Activated CD4-positive, CD25-positive, alpha-beta regulatory T cell treated with anti-CD3 and anti-CD28 coated beads, Interleukin-2, amount 50 U/mL, for 72 hours (primary cell): ENCODE measurements around the gene DIABLO.
A peak's percentile ranks its signal among the peaks of the same experiment; 100 is the strongest.
"Not testable (repeated sequence)": the region's sequence is repeated elsewhere in the genome, so short reads cannot be mapped to it uniquely, and the experiment has no call there.

Experiments used
- DNase-seq: peaks from one replicate; pipeline ENCODE4 v3.0.0; 2021

The DIABLO gene

DNA sequence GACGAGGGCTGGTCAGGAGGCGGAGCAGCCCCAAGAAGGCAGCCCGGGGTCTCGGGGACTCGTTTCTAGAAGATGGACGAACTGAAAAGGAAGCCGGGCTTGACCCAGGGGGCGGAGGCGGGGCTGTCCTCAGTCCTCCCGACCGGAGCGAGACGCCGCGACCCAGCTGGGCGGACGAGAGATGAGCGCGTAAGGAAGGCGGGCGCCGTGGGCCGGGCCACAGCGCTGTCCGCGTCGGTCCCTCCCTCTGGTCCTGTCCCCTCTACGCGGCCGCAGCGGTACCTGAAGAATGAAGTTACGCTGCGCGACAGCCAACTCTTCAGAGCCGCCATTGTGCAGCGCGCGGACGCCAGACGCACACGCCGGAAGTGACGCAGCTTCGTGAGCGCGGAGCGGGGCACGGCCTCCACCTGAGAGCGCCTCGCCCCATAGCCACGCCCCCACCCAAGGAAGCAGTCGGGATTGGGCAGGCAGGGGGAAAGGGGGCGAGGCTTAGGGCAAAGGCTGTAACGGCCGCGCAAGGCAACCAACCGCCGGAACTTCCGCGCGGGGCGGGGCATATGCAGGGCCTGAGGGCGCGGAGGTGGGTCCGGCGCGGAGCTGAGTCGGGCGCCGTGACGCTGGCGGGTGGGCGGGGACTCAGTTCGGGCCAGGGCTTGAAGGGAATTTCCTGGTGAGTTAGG, at the start of gene DIABLO:
TSS of gene DIABLO (minus strand) at position 370 of the 683 bp plus-strand sequence. CDS start at position 332, 38 bp downstream.
- peak; percentile 100 for DNase-seq

DNA sequence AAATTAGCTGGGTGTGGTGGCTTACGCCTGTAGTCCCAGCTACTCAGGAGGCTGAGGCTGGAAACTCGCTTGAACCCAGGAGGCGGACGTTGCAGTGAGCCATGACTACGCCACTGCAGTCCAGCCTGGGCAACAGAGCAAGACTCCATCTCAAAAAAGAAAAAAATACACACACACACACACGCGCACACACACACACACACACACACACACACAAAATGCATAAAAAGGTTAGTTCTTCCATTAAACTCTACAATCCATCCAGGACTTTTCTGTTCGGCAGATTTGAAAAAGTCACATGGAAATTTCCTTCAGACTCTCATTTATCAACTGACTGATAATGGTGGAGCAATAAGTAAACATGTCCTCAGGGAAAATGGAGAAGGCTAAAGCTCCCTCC, 49.6 kb upstream of the DIABLO start:
- DNase-seq, result no peak

- DNase-seq, result peak; percentile 92
These were observed 40.5 kb upstream of the DIABLO start, which contains the start of gene VPS33A for GRCh38 chr12:122266230-122266901. Gene VPS33A (minus strand): TSS chr12:122266494. CDS start chr12:122266408, 86 bp downstream.

DNA sequence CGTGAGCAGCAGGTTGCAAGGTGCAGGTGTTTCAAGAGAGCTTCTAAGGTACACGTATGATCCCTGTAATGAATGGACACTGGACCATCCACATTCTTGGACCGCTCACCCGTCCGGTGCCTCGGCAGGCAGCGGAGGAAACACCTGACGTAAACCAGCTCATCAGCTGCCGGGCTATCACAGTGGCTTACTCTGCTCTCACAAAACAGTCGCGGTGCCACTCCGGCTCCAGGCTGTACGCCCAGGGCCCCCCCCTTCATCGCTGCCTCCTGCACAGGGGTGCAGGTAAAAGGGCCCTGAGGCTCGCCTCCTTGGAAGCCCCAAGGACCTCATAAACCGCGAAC, 40.0 kb upstream of the DIABLO start:
- DNase-seq, result no peak

DNA sequence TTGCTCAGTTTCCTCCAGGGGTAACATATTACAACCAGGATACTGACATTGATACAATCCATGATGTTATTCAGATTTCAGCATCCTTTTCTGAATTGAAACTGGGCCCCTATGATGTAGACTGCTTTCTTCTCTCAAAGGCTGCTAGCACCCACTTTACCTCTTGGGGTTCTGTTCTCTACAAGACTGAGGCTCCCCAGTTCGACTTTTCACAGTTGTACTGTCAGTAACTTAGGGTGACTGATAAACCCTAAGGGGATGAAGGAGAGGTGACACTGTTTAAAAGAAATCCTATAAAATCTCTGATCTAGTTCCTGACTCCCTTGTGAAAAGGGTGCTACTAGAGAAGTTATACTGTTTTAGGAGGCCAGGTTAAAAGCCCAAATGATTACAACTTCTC, 39.6 kb upstream of the DIABLO start:
- DNase-seq, result no peak

DNA sequence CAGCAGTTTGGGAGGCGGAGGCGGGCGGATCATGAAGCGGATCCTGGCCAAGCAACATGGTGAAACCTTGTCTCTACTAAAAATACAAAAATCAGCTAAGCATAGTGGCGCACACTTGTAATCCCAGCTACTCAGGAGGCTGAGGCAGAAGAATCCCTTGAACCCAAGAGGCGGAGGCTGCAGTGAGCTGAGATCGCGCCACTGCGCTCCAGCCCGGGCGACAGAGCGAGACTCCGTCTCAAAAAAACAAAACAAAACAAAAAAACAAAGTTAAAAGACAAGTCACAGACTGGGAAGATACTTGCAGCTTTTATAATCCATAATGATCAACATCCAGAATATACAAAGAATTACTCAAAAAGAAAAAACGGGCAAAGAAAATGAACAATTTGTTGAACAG, 34.9 kb upstream of the DIABLO start:
- DNase-seq, result not testable (repeated sequence)

DNA sequence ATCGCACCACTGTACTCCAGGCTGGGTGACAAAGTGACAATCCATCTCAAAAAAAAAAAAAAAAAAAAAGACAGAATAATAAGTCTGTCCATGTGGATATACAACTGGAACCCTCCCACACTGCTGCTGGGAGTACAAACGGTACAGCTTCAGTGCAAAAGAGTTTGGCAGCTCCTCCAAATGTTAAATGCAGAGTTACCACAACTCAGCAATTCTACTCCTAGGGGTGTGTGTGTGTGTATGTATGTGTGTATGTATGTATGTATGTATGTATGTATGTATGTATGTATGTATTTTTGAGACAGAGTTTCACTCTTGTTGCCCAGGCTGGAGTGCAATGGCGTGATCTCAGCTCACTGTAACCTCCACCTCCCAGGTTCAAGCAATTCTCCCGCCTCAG, 33.1 kb upstream of the DIABLO start:
- not testable (repeated sequence) for DNase-seq

DNA sequence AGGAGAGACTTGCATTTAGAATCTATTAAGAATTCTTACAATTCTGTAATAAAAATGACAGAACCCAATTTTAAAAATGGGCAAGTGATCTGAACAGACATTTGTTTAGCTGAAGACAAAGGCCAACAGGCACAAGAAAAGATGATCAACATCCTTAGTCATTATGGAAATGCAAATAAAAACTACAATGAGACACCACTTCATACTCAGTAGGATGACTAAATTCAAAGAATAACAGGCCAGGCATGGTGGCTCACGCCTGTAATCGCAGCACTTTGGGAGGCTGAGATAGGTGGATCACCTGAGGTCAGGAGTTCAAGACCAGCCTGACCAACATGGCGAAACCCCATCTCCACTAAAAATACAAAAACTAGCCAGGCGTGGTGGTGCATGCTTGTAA, 32.6 kb upstream of the DIABLO start:
- DNase-seq, result not testable (repeated sequence)

DNA sequence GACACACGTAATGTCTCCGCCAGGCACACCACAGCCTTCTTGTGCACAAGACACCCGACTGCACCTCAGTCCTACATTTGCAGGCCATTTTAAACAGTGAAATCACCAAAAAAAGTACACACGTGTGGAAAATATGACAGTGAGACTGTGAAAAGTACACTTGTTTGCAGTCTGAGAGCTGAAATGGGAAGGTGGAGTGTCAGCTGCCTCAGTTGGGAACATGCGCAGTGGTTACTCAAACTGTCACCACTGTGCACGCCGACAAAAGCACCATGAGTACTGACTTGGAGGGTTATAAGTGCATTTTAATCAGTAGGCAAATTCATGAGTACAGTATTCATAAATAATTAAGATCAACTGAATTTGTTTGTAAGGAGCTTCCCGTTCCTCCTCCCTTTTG, 24.7 kb upstream of the DIABLO start:
- no peak for DNase-seq

DNA sequence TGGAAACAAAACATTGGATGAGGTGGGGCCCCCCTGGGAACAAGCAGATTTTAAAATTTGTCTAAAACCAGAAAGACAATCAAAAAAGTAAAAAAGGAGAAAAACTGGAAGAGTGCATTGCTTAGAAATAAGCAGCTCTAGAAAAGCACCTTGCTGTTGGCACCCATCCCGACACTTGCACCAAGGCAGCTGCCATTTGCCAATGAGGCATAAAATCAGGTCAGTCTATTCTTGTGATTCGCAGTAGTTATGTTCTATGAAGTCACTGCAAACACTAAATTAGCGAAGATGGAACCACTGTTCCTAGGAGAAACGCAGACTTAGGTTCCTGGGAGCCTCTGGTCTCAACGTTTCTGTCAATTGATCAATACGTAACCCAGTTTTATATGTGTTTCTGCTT, 24.2 kb upstream of the DIABLO start:
- no peak for DNase-seq

DNA sequence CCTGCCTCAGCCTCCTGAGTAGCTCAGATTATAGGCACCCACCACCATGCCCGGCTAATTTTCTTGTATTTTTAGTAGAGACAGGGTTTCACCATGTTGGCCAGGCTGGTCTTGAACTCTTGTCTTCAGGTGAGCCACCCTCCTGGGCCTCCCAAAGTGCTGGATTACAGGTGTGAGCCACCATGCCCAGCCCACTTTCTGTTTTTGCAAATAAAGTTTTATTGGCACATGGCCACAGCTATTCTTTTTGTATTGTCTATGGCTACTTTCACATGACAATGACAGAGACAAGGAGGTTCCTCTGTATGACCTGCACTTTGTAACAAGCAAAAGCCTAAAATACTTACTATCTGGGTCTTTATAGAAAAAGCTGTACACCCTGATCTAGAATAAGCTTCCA, 19.7 kb upstream of the DIABLO start:
- DNase-seq, result no peak

DNA sequence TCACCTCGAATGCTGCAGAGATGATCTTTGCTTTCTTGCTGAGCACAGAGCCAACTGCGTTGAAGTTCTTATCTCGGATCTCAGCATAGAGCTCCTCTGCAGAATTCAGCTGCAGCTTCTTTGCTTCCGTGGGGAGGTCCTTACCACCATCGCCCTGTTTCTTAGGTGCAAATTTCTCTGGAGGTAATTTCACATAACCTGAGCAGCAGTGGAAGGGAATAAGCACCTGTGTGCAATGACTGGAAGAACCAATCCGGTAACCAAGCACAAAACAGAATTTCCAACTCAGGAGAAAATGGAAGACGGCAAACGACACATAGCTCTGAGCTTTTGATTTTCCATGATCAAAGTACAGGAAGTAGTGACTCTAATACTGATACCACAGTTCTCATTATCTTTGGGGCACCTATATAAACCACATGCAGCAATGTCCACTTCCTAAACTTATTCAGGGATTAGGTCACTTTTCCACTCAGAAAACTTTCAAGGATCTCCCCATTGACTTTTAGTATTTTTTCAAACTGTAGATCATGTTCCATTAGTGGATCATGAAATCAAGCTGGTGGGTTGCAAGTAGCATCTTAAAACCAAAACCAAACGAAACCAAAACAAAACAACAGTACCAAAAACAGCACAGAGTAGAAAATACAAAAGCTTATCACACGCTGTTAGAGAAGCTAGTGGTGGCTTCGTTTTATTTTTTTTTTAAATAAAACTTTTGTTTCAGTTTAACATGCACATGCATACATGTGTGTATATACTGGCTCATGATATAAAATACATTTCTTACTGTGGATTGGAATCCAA, 18.9 kb upstream of the DIABLO start:
- DNase-seq, result no peak

DNA sequence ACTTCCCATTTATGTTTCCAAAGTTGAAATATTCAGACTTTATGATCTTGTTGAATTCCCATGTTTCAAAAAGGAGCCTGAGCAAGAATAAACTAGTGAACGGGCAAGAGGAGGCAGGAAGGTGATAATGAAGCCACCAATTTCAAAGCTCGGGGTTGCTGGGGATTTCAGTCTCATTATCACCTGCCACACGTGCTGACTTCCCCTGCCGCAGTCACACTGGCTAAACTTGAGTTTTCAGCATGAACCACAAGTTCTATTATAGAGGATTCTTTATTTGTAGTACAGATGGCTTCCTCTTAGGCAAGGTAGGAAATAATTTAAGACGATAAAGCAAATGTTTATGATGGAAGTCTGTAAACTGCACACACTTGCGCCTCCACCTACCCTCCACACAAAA, 18.1 kb upstream of the DIABLO start:
- no peak for DNase-seq

DNA sequence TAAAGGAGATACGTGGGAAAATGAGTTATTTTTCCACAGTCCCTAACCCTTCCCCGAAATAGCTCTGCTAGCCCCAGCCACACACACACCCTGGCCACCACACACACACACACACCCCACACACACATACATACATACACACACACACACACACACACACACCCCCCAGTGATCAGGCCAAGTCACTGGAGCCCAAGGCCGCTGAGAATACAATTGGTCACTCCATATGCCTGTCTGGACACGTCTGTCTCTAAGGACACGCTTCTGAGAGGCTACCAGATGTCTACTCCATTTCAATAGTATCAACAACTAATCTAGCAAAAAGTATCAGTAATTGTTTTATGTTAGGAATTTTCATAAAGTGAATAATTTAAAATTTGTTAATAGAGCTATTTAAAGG, 13.0 kb upstream of the DIABLO start:
- DNase-seq, result no peak

DNA sequence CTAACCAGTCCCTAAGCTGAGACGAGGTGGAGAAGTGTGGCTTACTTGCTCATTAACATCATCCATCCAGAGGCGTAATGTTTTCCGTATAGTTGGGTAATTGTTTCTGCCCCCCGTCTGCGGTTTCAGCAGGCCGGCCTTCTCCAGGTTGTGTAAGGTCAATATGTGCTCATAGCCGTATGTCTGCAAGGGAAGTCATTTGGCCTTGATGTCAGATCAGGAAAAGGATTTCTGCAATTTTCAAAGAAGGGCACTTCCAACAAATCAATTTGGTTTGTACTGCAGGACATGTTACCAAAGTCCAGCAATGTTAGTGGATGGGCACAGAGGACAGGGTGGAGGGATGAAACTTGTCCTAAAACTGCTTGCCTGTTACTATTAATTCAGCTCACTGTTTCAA, 9.9 kb upstream of the DIABLO start:
- DNase-seq, result no peak

GRCh38 chr12:122232691-122233090, 6.8 kb upstream of the DIABLO start:
- no peak for DNase-seq

DNA sequence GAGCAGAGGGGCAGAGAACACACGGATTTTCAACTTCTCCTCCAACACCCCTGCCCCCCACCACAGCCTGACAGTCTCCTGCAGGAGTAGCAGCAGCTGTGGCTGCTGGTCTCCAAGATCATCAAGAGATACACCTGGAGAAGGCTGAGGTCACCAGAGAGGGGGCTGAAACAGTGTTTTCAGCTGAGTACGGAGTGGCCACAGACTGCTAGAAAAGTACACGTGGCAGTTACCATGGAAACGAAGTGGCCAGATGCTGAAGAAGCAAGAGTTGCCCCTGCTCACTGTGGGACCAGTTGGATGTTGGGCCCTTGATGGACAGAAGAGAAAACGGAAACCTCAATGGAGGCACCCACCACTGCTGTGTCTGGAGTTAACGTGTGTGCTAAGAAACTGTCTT, 4.9 kb upstream of the DIABLO start:
- no peak for DNase-seq

- DNase-seq, result no peak
These were observed 2.2 kb upstream of the DIABLO start for GRCh38 chr12:122228092-122228491.

- DNase-seq, result peak; percentile 40
These were observed 1.5 kb upstream of the DIABLO start for GRCh38 chr12:122227341-122227740.

- no peak for DNase-seq
These were observed 694 bp upstream of the DIABLO start for GRCh38 chr12:122226366-122227125.

GRCh38 chr12:122216445-122216844, 9.4 kb downstream of the DIABLO start:
- no peak for DNase-seq

- DNase-seq, result no peak
These were observed 10.1 kb downstream of the DIABLO start for GRCh38 chr12:122215771-122216170.
